CD1c-positive myeloid dendritic cell (primary cell): Measurements from ENCODE around the gene ZSCAN22.
"Not testable (repeated sequence)": the region's sequence is repeated elsewhere in the genome, so short reads cannot be mapped to it uniquely, and the experiment has no call there.

ENCODE experiments used
- DNase-seq: peaks from one replicate; pipeline ENCODE4 v3.0.0-alpha.2; 2016; ENCODE audit errors: extremely low spot score

Gene ZSCAN22

DNA sequence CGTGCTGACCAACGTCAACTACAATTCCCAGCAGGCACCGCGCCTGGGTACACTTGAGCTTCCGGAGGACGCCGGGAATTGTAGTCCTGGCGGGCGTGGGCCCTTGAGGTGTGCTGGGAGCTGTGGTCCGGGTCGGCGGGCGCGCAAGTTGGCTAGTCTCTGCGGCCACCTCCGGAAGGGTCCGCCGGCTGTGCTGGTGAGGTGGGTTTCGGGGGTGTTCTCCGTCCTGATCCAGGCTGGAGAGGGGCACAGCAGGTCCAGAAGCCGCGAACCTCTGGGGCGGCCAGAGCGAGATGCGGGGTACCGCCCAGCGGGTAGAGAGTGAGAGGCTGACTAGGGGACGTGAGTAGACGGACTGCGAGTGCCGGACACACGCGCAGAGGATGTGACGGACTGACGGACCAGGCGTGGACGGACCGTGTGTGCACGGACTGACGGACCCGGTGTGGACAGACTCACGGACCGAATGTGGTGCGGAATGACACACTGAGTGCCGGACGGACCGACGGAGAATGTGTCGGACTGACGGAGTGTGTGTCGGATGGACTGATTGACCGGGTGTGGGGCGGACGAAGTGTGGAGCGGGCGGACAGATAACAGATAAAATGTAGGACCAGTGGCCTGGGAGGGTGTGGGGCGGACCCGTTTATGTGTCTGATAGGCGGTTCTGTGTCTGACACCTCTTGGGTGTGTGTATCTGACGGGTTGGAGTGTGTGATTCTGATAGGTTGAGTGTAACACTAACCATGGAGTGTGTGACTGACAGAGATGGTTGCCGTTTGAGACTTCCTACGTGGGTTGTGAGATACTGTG, at the start of gene ZSCAN22:
Gene ZSCAN22, plus strand, starts transcription at position 81 of the 813 bp plus-strand sequence. CDS start 7,809 bp downstream, outside the sequence.
- peak; percentile 96 for DNase-seq

DNA sequence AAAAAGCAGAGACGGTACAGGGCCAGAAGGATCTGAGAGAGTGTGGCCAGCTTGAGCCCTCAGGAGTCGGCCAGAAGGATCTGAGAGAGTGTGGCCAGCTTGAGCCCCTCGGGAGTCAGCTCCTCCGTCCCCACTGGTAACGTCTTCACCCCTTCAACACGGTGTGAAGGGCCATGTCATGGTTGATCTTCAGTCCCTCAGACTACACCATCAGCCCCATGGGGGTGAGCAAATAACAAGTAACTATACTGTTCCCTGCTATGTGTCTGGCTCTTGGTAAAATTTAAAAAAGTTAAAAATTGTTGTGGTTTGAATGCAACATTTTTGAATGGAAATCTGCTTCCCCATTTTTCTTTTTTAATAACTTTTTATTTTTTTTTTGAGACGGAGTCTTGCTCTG, 49.6 kb upstream of the ZSCAN22 start:
- no peak for DNase-seq

GRCh38 chr19:58277748-58278540, 48.9 kb upstream of the ZSCAN22 start:
- DNase-seq: no peak

DNA sequence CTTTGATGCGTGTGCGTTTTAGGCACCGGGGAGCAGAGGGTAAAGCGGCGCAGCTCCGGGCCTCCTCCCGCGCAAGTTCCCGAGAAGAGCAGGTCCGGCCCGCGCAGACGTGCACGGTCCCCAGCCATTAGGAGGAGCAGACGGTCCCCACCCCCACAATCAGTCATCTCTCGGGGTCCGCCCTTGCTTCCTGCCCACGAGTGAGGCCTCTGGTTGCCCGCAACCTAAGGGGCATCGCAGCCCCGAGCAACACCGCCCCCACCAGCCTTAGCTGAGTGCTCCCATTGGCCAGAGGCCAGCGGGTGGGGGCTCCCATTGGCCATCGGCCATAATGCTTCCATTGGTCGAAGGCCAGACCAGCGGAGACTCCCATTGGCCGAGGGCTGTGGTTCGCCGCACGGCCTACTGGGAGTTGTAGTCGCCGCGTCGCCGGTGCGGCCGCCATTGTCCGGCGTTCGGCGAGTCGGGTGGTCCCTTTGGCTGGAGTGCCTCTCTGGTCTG, 48.2 kb upstream of the ZSCAN22 start, which contains the start of gene ZNF8:
Gene ZNF8, plus strand, starts transcription at position 415 of the 501 bp plus-strand sequence. CDS start 127 bp downstream, outside the sequence.
- peak; percentile 99 for DNase-seq

GRCh38 chr19:58279042-58279924, 47.5 kb upstream of the ZSCAN22 start:
- peak; percentile 43 for DNase-seq

GRCh38 chr19:58279925-58280316, 46.9 kb upstream of the ZSCAN22 start:
- no peak for DNase-seq

GRCh38 chr19:58284199-58284598, 42.6 kb upstream of the ZSCAN22 start:
- no peak for DNase-seq

DNA sequence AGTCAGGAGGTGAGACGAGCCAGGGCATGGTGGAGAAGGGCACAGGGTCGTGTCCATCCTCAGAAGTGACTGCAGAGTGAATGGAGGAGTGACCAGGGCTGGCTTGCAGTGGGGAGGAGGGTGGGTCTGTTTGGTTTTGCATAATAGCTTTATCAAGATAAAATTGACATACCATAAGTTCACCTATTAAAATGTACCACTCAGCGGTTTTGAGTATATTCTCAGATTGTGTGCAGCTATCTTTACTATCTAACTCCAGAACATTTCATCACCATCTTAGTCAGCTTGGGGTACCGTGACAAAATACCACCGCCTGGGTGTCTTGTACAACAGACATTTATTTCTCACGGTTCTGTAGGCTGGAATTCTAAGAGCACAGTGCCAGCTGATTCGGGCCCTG, 34.9 kb upstream of the ZSCAN22 start:
- no peak for DNase-seq

- DNase-seq: no peak
These were observed 31.9 kb upstream of the ZSCAN22 start for GRCh38 chr19:58294743-58295374.

DNA sequence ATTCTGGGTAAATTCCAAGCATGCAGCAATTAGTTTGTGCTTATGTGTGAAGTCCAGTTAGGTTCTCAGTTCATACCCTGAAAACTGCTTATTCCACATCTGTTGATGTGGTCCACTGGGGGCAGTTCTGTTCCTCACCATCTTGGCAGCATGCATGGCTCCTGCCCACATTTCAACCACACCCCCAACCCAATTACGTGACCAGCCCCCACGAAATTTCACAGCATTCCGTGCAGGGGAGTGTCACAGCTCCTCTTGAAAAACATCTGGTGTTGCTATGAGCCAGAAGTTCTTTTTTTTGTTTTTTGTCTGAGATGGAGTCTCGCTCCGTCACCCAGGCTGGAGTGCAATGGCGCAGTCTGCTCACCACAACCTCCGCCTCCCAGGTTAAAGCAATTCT, 30.7 kb upstream of the ZSCAN22 start:
- DNase-seq: no peak

GRCh38 chr19:58300620-58301019, 26.2 kb upstream of the ZSCAN22 start:
- no peak for DNase-seq

- no peak for DNase-seq
These were observed 22.5 kb upstream of the ZSCAN22 start for GRCh38 chr19:58304255-58304654.

DNA sequence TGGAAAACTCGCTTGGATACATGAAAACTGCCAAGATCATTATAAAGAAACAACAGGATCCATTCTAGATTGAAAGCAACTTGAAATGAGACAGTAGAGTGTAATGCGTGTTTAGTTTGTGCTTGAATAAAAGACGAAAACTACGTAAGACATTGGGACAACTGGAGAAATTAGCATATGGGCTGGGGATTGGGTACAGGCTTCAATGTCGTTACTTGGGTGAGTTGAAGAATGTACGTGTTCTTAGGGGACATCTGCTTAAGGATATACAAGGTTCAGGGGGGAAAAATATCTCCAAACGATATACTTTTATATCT, 22.1 kb upstream of the ZSCAN22 start:
- DNase-seq: no peak

- DNase-seq: peak; percentile 98
These were observed 21.5 kb upstream of the ZSCAN22 start, which contains the start of gene ERVK3-1 for GRCh38 chr19:58305065-58305931. Gene ERVK3-1 (plus strand): TSS chr19:58305377. CDS start chr19:58312169, 6,792 bp downstream.

DNA sequence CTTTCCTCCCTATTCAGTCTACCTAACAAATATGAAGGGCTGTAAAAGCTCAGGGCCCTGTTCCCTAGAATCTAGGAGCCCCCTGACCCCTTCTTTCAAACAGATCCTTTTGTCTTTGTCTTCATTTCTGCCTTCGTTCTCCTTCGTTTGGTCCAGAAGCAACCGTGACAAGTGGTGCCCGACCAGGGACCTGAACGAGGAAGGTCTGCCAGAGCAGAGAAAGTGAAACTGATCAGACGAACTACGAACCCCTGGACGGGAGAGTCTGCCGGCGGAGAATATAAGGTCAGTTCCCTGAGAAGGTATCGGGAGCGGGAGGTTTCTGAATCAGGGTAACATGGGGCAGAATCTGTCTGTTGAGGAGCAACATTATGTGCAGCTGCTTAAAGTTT, 20.9 kb upstream of the ZSCAN22 start:
- peak; percentile 4 for DNase-seq

DNA sequence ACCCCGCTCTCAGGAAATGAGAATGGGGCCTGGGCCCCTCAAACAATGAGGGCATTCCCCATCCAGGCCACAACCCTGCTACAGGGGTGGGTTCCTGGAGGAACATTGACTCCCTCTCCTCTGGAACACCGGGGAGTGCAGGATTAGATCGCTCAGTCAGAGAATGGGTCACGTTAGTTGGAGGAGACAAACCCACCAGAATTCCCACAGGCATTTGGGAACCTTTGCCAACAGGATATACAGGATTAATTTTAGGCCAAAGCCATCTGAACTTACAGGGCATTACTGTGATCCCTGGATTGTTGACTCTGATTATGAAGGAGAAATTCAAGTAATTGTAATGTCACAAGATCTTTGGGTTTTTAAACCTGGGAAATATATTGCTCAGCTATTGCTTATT, 19.1 kb upstream of the ZSCAN22 start:
- DNase-seq: no peak

DNA sequence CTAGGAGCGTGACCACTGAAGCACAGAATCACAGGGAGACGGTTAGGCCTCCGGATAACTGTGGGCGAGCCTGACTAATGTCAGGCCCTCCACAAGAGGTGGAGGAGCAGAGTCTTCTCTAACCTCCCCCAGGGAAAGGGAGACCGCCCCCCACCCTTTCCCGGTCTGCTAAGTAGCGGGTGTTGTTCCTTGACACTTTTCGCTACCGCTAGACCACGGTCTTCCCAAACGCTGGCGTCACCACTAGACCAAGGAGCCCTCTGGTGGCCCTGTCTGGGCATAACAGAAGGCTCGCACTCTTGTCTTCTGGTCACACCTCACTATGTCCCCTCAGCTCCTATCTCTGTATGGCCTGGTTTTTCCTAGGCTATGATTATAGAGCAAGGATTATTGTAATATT, 16.1 kb upstream of the ZSCAN22 start:
- not testable (repeated sequence) for DNase-seq

- no peak for DNase-seq
These were observed 15.4 kb upstream of the ZSCAN22 start for GRCh38 chr19:58311345-58311865.

GRCh38 chr19:58315580-58315979, 11.2 kb upstream of the ZSCAN22 start:
- DNase-seq: no peak
